PFSK-1 (cell line): ENCODE measurements around the gene CST6.

Source experiments
- POLR2AphosphoS5 ChIP-seq: IDR thresholded peaks from 2 replicates; pipeline ENCODE4 v1.6.1; 2012; ENCODE audit warnings: low read depth, mild to moderate bottlenecking, control low read depth, low read length, moderate library complexity
- REST ChIP-seq, 2 experiments: IDR thresholded peaks; 2 replicates each; pipeline versions ENCODE4 v1.6.1 to v1.8.0; 2011 to 2012; ENCODE audit warnings: low read depth in 2 of 2, low read length in 2 of 2, control low read depth in 1 of 2, inconsistent platforms in 1 of 2, mild to moderate bottlenecking in 1 of 2, moderate library complexity in 1 of 2; ENCODE audit not compliant: insufficient read depth in 1 of 2
- TAF1 ChIP-seq: IDR thresholded peaks from 2 replicates; pipeline ENCODE4 v1.6.1; 2012; ENCODE audit warnings: low read length, control low read depth, borderline replicate concordance; ENCODE audit not compliant: insufficient read depth

DNA sequence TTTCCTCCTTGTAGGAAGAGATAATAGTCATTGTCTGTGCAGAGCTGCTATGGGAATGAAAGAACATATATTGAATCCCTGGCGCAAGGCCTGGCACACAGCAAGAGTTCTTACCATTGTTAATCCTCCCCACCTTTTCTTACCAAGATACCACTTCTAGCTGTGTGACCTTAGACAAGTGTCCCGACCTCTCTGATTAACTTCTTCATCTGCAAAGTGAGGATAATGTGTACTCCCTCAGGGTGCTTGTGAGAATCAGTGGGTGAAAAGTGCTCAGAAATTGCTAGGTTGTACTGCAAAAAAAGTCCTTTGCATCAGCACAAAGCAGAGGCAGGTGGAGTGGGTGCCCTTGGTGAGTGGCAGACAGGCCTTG lies 3.7 kb upstream of the CST6 start:
- no peak for TF ChIP-seq REST (IDR thresholded peaks at IDR 0.05; ENCODE audit: insufficient read depth in 1 of 2, low read depth in 2 of 2, low read length in 2 of 2)
- TF ChIP-seq POLR2AphosphoS5, result no peak
- no peak for TF ChIP-seq TAF1
